ENCODE measurements around the gene PAK1. TPM values are rescaled to one million over a fixed set of nuclear protein-coding genes. Genes with fewer than 3 reads are reported as not detected.

Gene PAK1
- total RNA-seq, 1 donor, result 69.1 TPM

- no peak overlapping the region for H3K4me3 ChIP-seq (ENCODE audit: low read depth, low read length)
- DNase-seq (ENCODE audit: low read depth), result no peak
- TF ChIP-seq CTCF (IDR thresholded peaks at IDR 0.05; ENCODE audit: insufficient read depth, low read depth, low read length), result no peak
Observed at GRCh38 chr11:77403211-77403610, 70.7 kb downstream of the PAK1 start.

GRCh38 chr11:77402218-77402556, 71.7 kb downstream of the PAK1 start:
- TF ChIP-seq CTCF (IDR thresholded peaks at IDR 0.05; ENCODE audit: insufficient read depth, low read depth, low read length), result no peak

GRCh38 chr11:77401486-77402217, 72.2 kb downstream of the PAK1 start:
- H3K4me3 ChIP-seq (ENCODE audit: low read depth, low read length), result no peak overlapping the region
- TF ChIP-seq CTCF (IDR thresholded peaks at IDR 0.05; ENCODE audit: insufficient read depth, low read depth, low read length), result no peak
- DNase-seq (ENCODE audit: low read depth), result no peak

More at GRCh38 chr11:77402218-77402556, 71.7 kb downstream of the PAK1 start:
- no peak for DNase-seq (ENCODE audit: low read depth)
- no peak overlapping the region for H3K4me3 ChIP-seq (ENCODE audit: low read depth, low read length)

- no peak for DNase-seq (ENCODE audit: low read depth)
- no peak overlapping the region for H3K4me3 ChIP-seq (ENCODE audit: low read depth, low read length)
- TF ChIP-seq CTCF (IDR thresholded peaks at IDR 0.05; ENCODE audit: insufficient read depth, low read depth, low read length), result no peak
Observed at GRCh38 chr11:77400775-77401449, 73.0 kb downstream of the PAK1 start.

- DNase-seq (ENCODE audit: low read depth), result no peak
- H3K4me3 ChIP-seq (ENCODE audit: low read depth, low read length), result no peak overlapping the region
- TF ChIP-seq CTCF (IDR thresholded peaks at IDR 0.05; ENCODE audit: insufficient read depth, low read depth, low read length), result no peak
Observed at GRCh38 chr11:77400271-77400670, 73.6 kb downstream of the PAK1 start.

GRCh38 chr11:77397631-77398030, 76.3 kb downstream of the PAK1 start:
- no peak overlapping the region for H3K4me3 ChIP-seq (ENCODE audit: low read depth, low read length)
- TF ChIP-seq CTCF (IDR thresholded peaks at IDR 0.05; ENCODE audit: insufficient read depth, low read depth, low read length), result no peak
- no peak for DNase-seq (ENCODE audit: low read depth)
